GM18868 (cell line): ENCODE data around the gene BCL2L13.
A peak's percentile ranks its signal among the peaks of the same experiment; 100 is the strongest.

Experiments used
- ATAC-seq: cut with Tn5 transposase; IDR thresholded peaks from one replicate; pipeline ENCODE4 v1.9.1; 2021; ENCODE audit warnings: mild to moderate bottlenecking, moderate library complexity; ENCODE audit not compliant: unreplicated experiment

The BCL2L13 gene

DNA sequence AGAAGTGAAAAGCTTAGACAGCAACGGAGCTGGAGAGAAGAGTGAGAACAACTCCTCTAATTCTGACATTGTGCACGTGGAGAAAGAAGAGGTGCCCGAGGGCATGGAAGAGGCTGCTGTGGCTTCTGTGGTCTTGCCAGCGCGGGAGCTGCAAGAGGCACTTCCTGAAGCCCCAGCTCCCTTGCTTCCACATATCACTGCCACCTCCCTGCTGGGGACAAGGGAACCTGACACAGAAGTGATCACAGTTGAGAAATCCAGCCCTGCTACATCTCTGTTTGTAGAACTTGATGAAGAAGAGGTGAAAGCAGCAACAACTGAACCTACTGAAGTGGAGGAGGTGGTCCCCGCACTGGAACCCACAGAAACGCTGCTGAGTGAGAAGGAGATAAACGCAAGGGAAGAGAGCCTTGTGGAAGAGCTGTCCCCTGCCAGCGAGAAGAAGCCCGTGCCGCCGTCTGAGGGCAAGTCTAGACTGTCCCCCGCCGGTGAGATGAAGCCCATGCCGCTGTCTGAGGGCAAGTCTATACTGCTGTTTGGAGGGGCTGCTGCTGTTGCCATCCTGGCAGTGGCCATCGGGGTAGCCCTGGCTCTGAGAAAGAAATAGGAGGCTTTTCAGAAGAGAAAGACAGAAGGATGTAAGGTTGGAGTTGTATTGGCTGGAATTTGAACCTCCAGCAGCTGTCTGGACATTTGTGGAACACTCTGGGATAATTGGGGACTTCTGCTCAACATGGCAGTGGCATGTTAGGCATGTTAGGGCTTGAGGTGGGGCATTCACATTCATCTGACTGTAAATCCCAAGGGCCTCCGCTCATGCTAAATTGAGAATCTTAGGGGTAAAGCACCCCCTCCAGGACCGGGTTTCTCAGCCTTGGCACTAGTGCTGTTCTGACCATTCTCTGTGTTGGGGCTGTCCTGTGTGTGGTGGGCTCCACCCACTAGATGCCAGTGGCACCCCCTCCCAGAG is 88.7 kb downstream of the BCL2L13 start:
- no peak for ATAC-seq

DNA sequence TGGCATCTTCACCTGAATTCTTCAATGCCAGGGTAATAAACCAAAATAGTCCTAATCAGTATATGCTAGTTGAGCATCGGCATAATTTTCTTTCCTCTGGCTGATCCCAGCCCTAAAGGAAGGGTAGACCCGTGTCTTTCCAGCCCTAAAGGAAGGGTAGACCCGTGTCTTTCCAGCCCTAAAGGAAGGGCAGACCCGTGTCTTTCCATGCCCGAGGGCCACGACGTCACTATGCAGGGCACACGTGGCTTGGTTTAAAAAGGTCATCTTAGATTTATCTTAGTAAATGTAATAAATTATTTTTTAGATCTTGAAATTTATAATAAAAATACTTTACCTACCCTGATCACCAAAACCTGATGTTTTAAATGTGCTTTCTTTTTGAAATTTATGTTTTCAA is 90.2 kb downstream of the BCL2L13 start:
- ATAC-seq, result no peak

DNA sequence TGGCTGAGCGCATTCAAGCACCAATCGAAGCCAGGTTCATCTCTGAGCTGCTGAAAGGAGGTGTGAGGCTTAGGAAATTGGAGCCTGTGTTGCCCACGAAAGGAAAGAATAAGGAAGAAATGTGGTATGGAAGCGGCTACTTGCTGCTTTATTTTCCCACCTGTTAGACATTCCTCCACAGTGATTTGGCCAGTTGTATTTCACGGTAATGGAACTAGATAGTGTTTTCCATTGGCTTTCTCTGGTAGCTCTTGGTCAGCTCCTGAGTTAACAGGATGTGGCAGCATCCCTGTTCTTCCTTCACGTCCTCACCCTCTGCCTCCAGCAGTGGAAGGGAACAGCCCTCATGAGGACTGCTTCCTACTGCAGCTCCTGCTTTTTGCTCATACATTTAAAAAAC is 91.0 kb downstream of the BCL2L13 start:
- no peak for ATAC-seq

DNA sequence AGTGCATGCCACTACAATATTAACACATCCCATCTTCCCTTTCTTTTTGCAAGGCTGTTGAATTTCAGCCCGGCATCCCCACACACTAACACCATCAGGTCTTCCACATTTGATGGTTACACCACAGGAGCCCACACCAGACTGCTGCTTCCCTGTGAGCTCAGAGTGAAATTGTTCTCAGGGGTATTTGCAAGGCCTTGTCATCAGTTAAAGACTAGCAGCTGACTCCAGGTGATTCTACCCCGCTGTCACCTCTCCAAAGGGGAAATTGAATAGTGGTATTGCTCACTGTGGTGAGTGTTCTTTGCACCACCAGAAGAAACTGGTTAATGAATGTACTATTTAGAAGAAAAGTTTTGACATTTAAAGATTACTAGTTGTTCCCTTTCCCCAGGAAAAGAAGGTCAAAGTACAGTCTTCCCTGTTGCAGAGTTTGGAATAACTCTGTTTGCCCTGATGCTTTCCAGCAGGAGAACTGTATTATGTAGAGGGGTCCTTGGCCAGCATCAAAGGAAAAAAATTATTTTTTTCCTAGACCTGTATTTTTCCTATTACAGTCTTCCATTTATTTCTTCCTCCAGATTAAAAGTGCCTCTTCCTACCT is 93.8 kb downstream of the BCL2L13 start:
- no peak for ATAC-seq

- ATAC-seq, result no peak
These were observed 94.9 kb downstream of the BCL2L13 start for GRCh38 chr22:17733466-17733865.

- no peak for ATAC-seq
These were observed 95.6 kb downstream of the BCL2L13 start for GRCh38 chr22:17734187-17734586.

DNA sequence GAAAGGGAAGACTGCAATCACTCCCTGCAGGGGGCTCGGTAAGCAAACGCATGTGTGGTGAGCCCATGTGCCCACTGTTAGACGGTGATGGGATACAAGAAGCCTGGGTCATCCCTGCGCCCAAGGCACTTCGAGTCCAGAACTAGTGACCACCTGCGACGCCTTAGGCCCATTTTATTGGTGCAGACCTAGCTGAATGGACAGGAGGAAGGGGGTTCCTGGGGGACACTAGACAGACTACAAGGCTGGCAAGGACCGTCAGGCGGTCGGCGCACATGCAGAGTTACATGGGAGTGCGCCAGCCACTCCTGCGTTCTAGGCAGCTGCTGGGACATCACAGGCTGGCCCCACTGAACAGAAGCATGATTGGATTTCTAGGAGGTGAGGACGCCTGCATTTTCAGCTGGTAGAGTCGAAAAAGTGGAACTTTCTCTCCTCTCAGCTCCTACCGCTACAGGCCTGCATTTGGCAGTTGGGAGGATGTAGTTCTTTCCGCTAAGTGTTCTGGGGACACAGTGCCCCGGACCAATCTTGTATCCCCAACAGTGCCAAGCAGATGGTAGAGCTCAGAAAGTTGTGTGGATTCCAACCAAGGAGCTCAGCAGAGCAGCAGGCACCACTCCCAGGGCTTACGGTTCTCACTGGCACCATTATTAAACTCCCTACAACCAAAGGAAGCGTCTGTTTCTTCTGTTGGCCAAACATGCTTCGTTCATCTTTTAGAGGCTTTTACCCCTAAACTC is 100.0 kb downstream of the BCL2L13 start:
- no peak for ATAC-seq

DNA sequence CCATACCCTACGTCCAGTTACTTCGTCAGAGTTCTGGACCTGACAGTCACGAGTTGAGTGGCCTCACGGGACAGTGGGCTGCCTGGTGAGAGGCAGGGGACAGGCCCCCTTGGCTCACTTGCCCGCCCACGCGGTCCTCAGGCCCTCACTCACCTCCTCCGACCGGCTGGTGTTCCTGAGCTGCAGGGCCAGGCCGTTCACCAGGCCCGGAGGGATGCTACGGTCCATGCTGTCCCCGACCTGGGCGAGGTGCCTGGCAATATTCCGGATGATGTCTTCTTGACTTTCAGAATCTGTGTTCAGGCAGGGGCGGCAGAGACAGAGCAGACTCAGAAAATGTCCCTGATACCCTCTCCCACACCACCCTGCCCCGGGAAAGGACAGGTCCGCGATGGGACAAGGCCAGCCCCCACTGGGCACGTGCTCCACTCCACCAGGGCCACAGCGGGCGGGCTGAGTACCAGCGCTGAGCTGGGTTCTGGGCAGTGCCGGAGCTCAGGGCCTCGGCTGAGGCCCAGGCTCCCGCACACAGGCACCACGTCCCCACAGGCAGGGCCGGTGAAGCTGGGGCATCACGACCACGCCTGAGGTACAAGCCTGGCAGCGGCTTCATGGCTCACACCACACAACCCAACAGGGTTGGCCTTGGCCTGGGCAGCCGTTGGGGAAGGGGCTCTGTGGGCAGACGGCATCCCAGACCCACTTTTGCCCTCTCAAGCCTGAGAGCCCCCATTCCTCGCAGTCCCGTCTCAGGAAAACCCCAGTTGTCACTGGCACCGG is 100.8 kb downstream of the BCL2L13 start:
- ATAC-seq, result no peak

- ATAC-seq, result peak; percentile 10
These were observed 103.4 kb downstream of the BCL2L13 start for GRCh38 chr22:17741866-17742526.

GRCh38 chr22:17742527-17742902 is 104.0 kb downstream of the BCL2L13 start:
- ATAC-seq, result peak; percentile 70

- ATAC-seq, result no peak
These were observed 105.3 kb downstream of the BCL2L13 start for GRCh38 chr22:17743661-17744411.

DNA sequence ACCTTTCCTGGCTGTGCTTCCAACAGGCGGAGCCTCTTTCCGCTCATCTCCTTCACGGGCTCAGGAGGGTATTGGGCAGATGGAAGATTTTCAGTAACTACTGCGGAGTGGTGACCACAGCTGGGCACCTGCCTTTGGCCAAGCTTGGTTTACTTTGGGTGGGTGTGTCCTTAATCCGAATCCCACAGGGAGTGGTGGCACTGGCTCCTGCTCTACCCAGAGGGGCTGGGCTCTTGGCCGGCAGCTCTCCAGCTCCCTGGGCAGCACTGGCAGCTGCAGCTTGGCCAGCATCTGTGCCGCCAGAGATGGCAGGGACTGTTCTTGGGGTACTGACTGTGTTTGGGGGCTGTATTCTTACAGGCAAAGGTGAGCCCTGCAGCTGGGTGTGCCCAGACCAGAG is 105.9 kb downstream of the BCL2L13 start:
- ATAC-seq, result no peak

DNA sequence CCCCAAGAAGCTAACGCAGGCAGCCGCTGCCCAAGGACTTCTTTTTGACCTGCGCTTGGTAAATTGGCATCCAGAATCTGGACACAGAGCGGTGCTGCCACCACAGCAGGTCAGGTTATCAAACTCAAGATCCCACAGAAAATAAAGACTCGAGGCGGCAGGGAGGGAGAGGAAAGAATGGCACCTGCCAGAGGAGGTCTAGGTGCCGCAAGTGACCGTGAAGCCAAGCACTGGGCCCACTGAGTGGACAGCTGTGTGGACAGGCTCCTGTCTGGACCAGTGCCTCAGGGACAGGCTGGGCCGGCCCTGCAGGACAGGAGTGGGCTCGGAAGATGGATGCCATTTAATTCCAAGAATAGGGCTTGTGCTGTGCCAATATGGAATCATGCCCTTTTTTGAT is 108.4 kb downstream of the BCL2L13 start:
- no peak for ATAC-seq

GRCh38 chr22:17748555-17749353 is 110.2 kb downstream of the BCL2L13 start:
- no peak for ATAC-seq

DNA sequence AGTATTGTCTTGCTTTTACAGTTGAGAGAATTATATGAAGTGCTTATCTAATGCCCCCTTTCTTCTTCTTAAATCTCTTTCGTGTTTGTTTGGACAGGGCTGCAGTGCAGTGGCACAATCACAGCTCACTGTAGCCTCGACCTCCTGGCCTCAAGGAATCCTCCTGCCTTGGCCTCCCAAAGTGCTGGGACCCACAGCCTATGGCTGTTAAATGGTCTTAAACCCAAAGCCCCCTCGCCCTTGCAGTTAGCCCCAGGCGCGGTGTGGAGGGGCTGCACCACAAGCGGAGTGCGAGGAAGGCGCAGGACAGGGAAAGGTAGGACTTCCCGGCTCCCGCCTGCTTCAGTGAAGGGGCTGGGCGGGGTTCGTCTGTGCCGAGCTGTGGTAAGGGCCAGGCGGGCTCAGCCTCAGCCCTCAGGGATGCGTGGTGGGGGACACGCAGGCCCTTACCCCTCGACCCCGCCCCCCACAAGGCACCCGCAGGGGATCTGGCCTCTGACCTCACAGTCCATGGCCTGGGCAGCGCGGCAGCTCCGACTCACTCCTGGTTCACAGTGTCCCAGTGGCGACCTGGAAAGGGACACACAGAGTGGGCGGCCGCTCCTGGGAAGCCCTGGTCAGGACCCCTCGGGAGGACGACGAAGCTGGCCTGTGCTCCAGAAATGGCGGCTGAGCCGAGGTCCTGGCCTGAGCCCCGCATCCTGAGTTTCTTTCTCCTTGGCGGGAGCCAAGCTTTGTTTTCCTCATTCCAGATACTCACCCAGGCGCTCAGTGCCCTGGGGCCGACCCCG is 111.2 kb downstream of the BCL2L13 start:
- no peak for ATAC-seq

GRCh38 chr22:17751596-17751995 is 113.0 kb downstream of the BCL2L13 start:
- no peak for ATAC-seq

GRCh38 chr22:17753401-17753989 is 114.9 kb downstream of the BCL2L13 start:
- no peak for ATAC-seq
